Naive B cell (primary cell): ENCODE measurements around the gene SELENOT. TPM values are rescaled to one million over a fixed set of nuclear protein-coding genes. Genes with fewer than 3 reads are reported as not detected.
A peak's percentile ranks its signal among the peaks of the same experiment; 100 is the strongest.
"Not testable (repeated sequence)": the region's sequence is repeated elsewhere in the genome, so short reads cannot be mapped to it uniquely, and the experiment has no call there.

Source experiments
- ATAC-seq, 2 donors: fragments of 150-1000 bp; cut with Tn5 transposase; 2 replicates each; pipeline ENCODE4 v1.10.0; 2021; ENCODE audit warnings: low read depth in 2 of 2, mild to moderate bottlenecking in 2 of 2, moderate library complexity in 2 of 2
- DNase-seq: peaks from one replicate; pipeline ENCODE4 v3.0.0; 2022
- H3K27ac Mint-ChIP-seq, 6 donors: one replicate each; pipeline ENCODE4 v1.8.0; 2020 to 2022; ENCODE audit warnings: mild to moderate bottlenecking in 6 of 6, mixed read lengths in 6 of 6, moderate library complexity in 5 of 6, inconsistent platforms in 2 of 6
- H3K27me3 Mint-ChIP-seq, 3 donors: one replicate each; pipeline ENCODE4 v1.8.0; 2021 to 2022; ENCODE audit warnings: mixed read lengths in 3 of 3, mild to moderate bottlenecking in 1 of 3
- H3K36me3 Mint-ChIP-seq, 2 donors: one replicate each; pipeline ENCODE4 v1.8.0; 2020 to 2022; ENCODE audit warnings: mixed read lengths in 2 of 2, inconsistent platforms in 1 of 2, mild to moderate bottlenecking in 1 of 2
- H3K4me1 Mint-ChIP-seq, 3 donors: one replicate each; pipeline ENCODE4 v1.8.0; 2020 to 2022; ENCODE audit warnings: mixed read lengths in 3 of 3, inconsistent platforms in 1 of 3, mild to moderate bottlenecking in 1 of 3, moderate library complexity in 1 of 3
- H3K4me3 Mint-ChIP-seq, 8 donors: one replicate each; pipeline ENCODE4 v1.8.0; 2020 to 2022; ENCODE audit warnings: mild to moderate bottlenecking in 8 of 8, mixed read lengths in 8 of 8, moderate library complexity in 8 of 8, inconsistent platforms in 2 of 8
- H3K9me3 Mint-ChIP-seq, 7 donors: one replicate each; pipeline ENCODE4 v1.8.0; 2020 to 2022; ENCODE audit warnings: mixed read lengths in 7 of 7, mild to moderate bottlenecking in 5 of 7, inconsistent platforms in 2 of 7, moderate library complexity in 1 of 7
- polyA plus RNA-seq, 6 donors: library from polyadenylated mRNA; unstranded; fragments of 300-500 nt; fragmentation: Illumina TruSeq; gene quantifications; one replicate each; pipeline ENCODE4 v1.2.3, GENCODE V29; 2021; ENCODE audit warnings: low read depth in 6 of 6

Gene SELENOT
- polyA plus RNA-seq, 6 donors from 2014 or later: 279 to 418 (median 299) TPM

GRCh38 chr3:150613709-150614480 lies 10.8 kb downstream of the SELENOT start:
- Mint-ChIP-seq H3K27me3 (no peaks in the 10 kb centered on the region), H3K9me3 (no peaks in the 10 kb centered on the region), H3K4me3 (peak overlapping the region in 1 of 8 donors; percentile 73), H3K4me1 (peaks cover 44 to 66% (median 51%) of the 10 kb centered on the region in 3 donors), H3K36me3 (peaks cover 8 to 15% of the 10 kb centered on the region in 2 donors), H3K27ac (peak overlapping the region; percentile 10 to 89 (median 45))
- ATAC-seq: no peak
- no peak for DNase-seq

- no peak overlapping the region for H3K4me3 Mint-ChIP-seq
- DNase-seq (no peak), ATAC-seq (no peak)
- no peak overlapping the region for H3K27ac Mint-ChIP-seq
- H3K9me3 Mint-ChIP-seq: no peaks in the 10 kb centered on the region
- H3K4me1 Mint-ChIP-seq: peaks cover 22 to 43% (median 30%) of the 10 kb centered on the region in 3 donors
- peaks cover 4 to 7% of the 10 kb centered on the region in 2 donors for H3K36me3 Mint-ChIP-seq
- no peaks in the 10 kb centered on the region for H3K27me3 Mint-ChIP-seq
These were observed 17.0 kb downstream of the SELENOT start for GRCh38 chr3:150620002-150620689.

- Mint-ChIP-seq H3K4me1 (peaks cover 26 to 30% (median 29%) of the 10 kb centered on the region in 3 donors), H3K27ac (peak overlapping the region in 1 of 6 donors; percentile 8), H3K36me3 (peaks cover 15 to 19% of the 10 kb centered on the region in 2 donors)
- not testable (repeated sequence) for ATAC-seq, H3K9me3 Mint-ChIP-seq, H3K4me3 Mint-ChIP-seq, H3K27me3 Mint-ChIP-seq, DNase-seq
These were observed 19.8 kb downstream of the SELENOT start for GRCh38 chr3:150622955-150623354.

- DNase-seq: no peak
- peak overlapping the region in 1 of 6 donors; percentile 8 for H3K27ac Mint-ChIP-seq
- no peak overlapping the region for H3K4me3 Mint-ChIP-seq
- H3K27me3 Mint-ChIP-seq: no peaks in the 10 kb centered on the region
- ATAC-seq: no peak
- H3K4me1 Mint-ChIP-seq: peaks cover 20 to 25% (median 21%) of the 10 kb centered on the region in 3 donors
- H3K9me3 Mint-ChIP-seq: no peaks in the 10 kb centered on the region
- H3K36me3 Mint-ChIP-seq: peaks cover 15 to 19% of the 10 kb centered on the region in 2 donors
These were observed 20.8 kb downstream of the SELENOT start for GRCh38 chr3:150623945-150624344.

- Mint-ChIP-seq H3K36me3 (peaks cover 15 to 19% of the 10 kb centered on the region in 2 donors), H3K4me3 (no peak overlapping the region), H3K9me3 (no peaks in the 10 kb centered on the region), H3K27me3 (no peaks in the 10 kb centered on the region), H3K4me1 (peaks cover 6 to 15% (median 13%) of the 10 kb centered on the region in 3 donors), H3K27ac (peak overlapping the region in 3 of 6 donors; percentile 16 to 54 (median 40))
- DNase-seq (no peak), ATAC-seq (no peak)
These were observed 23.2 kb downstream of the SELENOT start for GRCh38 chr3:150626148-150626930.

- Mint-ChIP-seq H3K27me3 (no peaks in the 10 kb centered on the region), H3K4me1 (peaks cover 0 to 9% (median 6%) of the 10 kb centered on the region in 3 donors), H3K4me3 (no peak overlapping the region), H3K9me3 (no peaks in the 10 kb centered on the region), H3K27ac (no peak overlapping the region), H3K36me3 (peaks cover 15 to 19% of the 10 kb centered on the region in 2 donors)
- DNase-seq (no peak), ATAC-seq (no peak)
These were observed 24.4 kb downstream of the SELENOT start for GRCh38 chr3:150627557-150627956.

GRCh38 chr3:150631515-150632221 lies 28.5 kb downstream of the SELENOT start:
- no peak overlapping the region for H3K4me3 Mint-ChIP-seq
- H3K27me3 Mint-ChIP-seq: no peaks in the 10 kb centered on the region
- no peaks in the 10 kb centered on the region for H3K9me3 Mint-ChIP-seq
- ATAC-seq (no peak), DNase-seq (no peak)
- H3K27ac Mint-ChIP-seq: no peak overlapping the region
- H3K4me1 Mint-ChIP-seq: peaks cover 13 to 28% (median 14%) of the 10 kb centered on the region in 3 donors
- H3K36me3 Mint-ChIP-seq: peaks cover 0 to 2% of the 10 kb centered on the region in 2 donors

GRCh38 chr3:150635076-150635475 lies 32.0 kb downstream of the SELENOT start:
- Mint-ChIP-seq H3K27me3 (no peaks in the 10 kb centered on the region), H3K27ac (peak overlapping the region in 2 of 6 donors; percentile 23 to 82), H3K4me1 (peaks cover 13 to 28% (median 14%) of the 10 kb centered on the region in 3 donors), H3K4me3 (no peak overlapping the region), H3K36me3 (no peaks in the 10 kb centered on the region), H3K9me3 (no peaks in the 10 kb centered on the region)
- no peak for ATAC-seq
- no peak for DNase-seq

- peaks cover 13 to 28% (median 14%) of the 10 kb centered on the region in 3 donors for H3K4me1 Mint-ChIP-seq
These were observed 32.4 kb downstream of the SELENOT start for GRCh38 chr3:150635526-150635925.

GRCh38 chr3:150636258-150636657 lies 33.1 kb downstream of the SELENOT start:
- Mint-ChIP-seq H3K27ac (peak overlapping the region in 1 of 6 donors; percentile 18), H3K36me3 (no peaks in the 10 kb centered on the region), H3K4me1 (peaks cover 13 to 28% (median 14%) of the 10 kb centered on the region in 3 donors), H3K27me3 (no peaks in the 10 kb centered on the region), H3K4me3 (peak overlapping the region in 1 of 8 donors; percentile 39), H3K9me3 (no peaks in the 10 kb centered on the region)
- ATAC-seq (no peak), DNase-seq (no peak)

More at GRCh38 chr3:150635526-150635925, 32.4 kb downstream of the SELENOT start:
- Mint-ChIP-seq H3K4me3 (no peak overlapping the region), H3K9me3 (no peaks in the 10 kb centered on the region), H3K27ac (peak overlapping the region in 4 of 6 donors; percentile 16 to 82 (median 20)), H3K36me3 (no peaks in the 10 kb centered on the region), H3K27me3 (no peaks in the 10 kb centered on the region)
- DNase-seq (no peak), ATAC-seq (peak; percentile 56 to 73)

GRCh38 chr3:150639262-150639661 lies 36.1 kb downstream of the SELENOT start:
- peak overlapping the region in 2 of 6 donors; percentile 28 to 44 for H3K27ac Mint-ChIP-seq
- no peaks in the 10 kb centered on the region for H3K36me3 Mint-ChIP-seq
- ATAC-seq (no peak), DNase-seq (no peak)
- peaks cover 0 to 2% (median 0%) of the 10 kb centered on the region in 7 donors for H3K9me3 Mint-ChIP-seq
- H3K4me3 Mint-ChIP-seq: no peak overlapping the region
- H3K27me3 Mint-ChIP-seq: no peaks in the 10 kb centered on the region
- H3K4me1 Mint-ChIP-seq: peaks cover 13 to 21% (median 14%) of the 10 kb centered on the region in 3 donors

- no peak for ATAC-seq
- no peak for DNase-seq
- H3K4me3 Mint-ChIP-seq: no peak overlapping the region
- H3K36me3 Mint-ChIP-seq: no peaks in the 10 kb centered on the region
- H3K9me3 Mint-ChIP-seq: peaks cover 0 to 2% (median 0%) of the 10 kb centered on the region in 7 donors
- H3K27ac Mint-ChIP-seq: no peak overlapping the region
- H3K4me1 Mint-ChIP-seq: peaks cover 9 to 12% (median 10%) of the 10 kb centered on the region in 3 donors
- no peaks in the 10 kb centered on the region for H3K27me3 Mint-ChIP-seq
These were observed 37.1 kb downstream of the SELENOT start for GRCh38 chr3:150640256-150640655.
